Heart left ventricle (tissue), 16 donors: ENCODE results near the gene SLC23A2. TPM values are rescaled to one million over a fixed set of nuclear protein-coding genes. Genes with fewer than 3 reads are reported as not detected.

Experiments used
- ATAC-seq, 4 donors: fragments of 200-7000 bp; cut with Tn5 transposase; one replicate each; pipeline ENCODE4 v1.9.1; 2020 to 2022; ENCODE audit warnings: moderate library complexity in 4 of 4, mild to moderate bottlenecking in 3 of 4, moderate number of reproducible peaks in 1 of 4
- DNase-seq, 5 donors: peaks; one replicate each; pipeline ENCODE4 v3.0.0-alpha.2; 2020
- H3K27ac ChIP-seq, 12 donors: fragments of 200-600 bp; sonication (generic) in 4 of 12; one replicate each; pipeline versions ENCODE4 v1.5.0 to v1.8.0; 2016 to 2022; ENCODE audit warnings: mild to moderate bottlenecking in 2 of 12
- H3K27me3 ChIP-seq, 9 donors: fragments of 200-600 bp; sonication (generic) in 2 of 9; one replicate each; pipeline versions ENCODE4 v1.5.1 to v1.8.0; 2016 to 2022; ENCODE audit warnings: mild to moderate bottlenecking in 3 of 9
- H3K36me3 ChIP-seq, 9 donors: fragments of 200-600 bp; sonication (generic) in 2 of 9; one replicate each; pipeline versions ENCODE4 v1.5.0 to v1.8.0; 2018 to 2022; ENCODE audit warnings: mild to moderate bottlenecking in 2 of 9
- H3K4me1 ChIP-seq, 12 donors: fragments of 200-600 bp; sonication (generic) in 4 of 12; one replicate each; pipeline versions ENCODE4 v1.5.0 to v1.8.0; 2016 to 2022; ENCODE audit warnings: mild to moderate bottlenecking in 3 of 12
- H3K4me3 ChIP-seq, 12 donors: fragments of 200-600 bp; sonication (generic) in 4 of 12; one replicate each; pipeline versions ENCODE4 v1.5.0 to v1.8.0; 2017 to 2022; ENCODE audit warnings: mild to moderate bottlenecking in 9 of 12, moderate library complexity in 4 of 12
- H3K9me3 ChIP-seq, 12 donors: fragments of 200-600 bp; sonication (generic) in 4 of 12; one replicate each; pipeline versions ENCODE4 v1.5.0 to v1.8.0; 2016 to 2022; ENCODE audit warnings: mild to moderate bottlenecking in 1 of 12
- POLR2A ChIP-seq, 2 donors: fragments of 450-650 bp; IDR thresholded peaks; one replicate each; pipeline ENCODE4 v1.6.1; 2017; ENCODE audit warnings: antibody characterized with exemption in 2 of 2, mild to moderate bottlenecking in 2 of 2, moderate library complexity in 2 of 2
- WGBS, 4 donors: extraction: QIAGEN DNeasy Blood & Tissue Kit in 2 of 4; methylation state at CpG; one replicate each; pipeline versions ENCODE4 v1.1.5 to v1.1.7; 2013 to 2018; 5-methylcytosine and 5-hydroxymethylcytosine counted together
- intact Hi-C, 10 donors: fragments of 100-400 bp; cut with DNase I; formaldehyde crosslinking; loops; one replicate each; pipeline versions ENCODE4 v1.11.1 to v1.14.2; 2022
- polyA plus RNA-seq, 2 donors: library from polyadenylated mRNA; stranded (reverse); fragments of 200-250 nt; gene quantifications; one replicate each; pipeline ENCODE4 v1.2.3, GENCODE V29; 2013
- total RNA-seq, 9 donors: library from RNA; depleted of rRNA in 2 of 9; stranded (reverse); fragments of >200 nt in 2 of 9; fragmentation: NEBNext Ultra II Directional in 3 of 9; extraction: Animal tissue kit (Norgen Biotek cat#: 25700) in 3 of 9; gene quantifications; one replicate each; pipeline versions ENCODE4 v1.1.0 to v1.2.4, GENCODE V29; 2016 to 2023
- TF ChIP-seq, protein P1 (sequence below), 12 donors: fragments of 200-600 bp; sonication (generic) in 4 of 12; IDR thresholded peaks; one replicate each; pipeline versions ENCODE4 v1.5.0 to v1.8.0; 2018 to 2022; ENCODE audit warnings: antibody characterized with exemption in 12 of 12, mild to moderate bottlenecking in 5 of 12
- donor health status: ischemic (EF 13 %, LVEDD 7.1; RV severe dilation, severe dysfunction).
- donor health status: healthy with polysubstance abuse.
- donor health status: DM: no; HTN: yes; CAD: no.
- donor health status: DM: no; HTN: no; CAD: no.
- donor health status: ischemic (EF 25% LVEDD 6.9; RV normal size, moderate dysfunction).
- donor health status: ischemic (EF 25% LVEDD 5.7; RV mildly dilated, moderate dysfunction).
- donor health status: healthy.
- donor health status: DM: yes; HTN: yes; CAD: no.
- donor health status: ischemic (EF 35%, LVEDD 5.7; RV mildly dilated, moderate dysfunction).
- donor health status: nonischemic (EF 11% LVEDD 7.7; RV severe dilation, severe dysfunction).
- donor health status: DM: yes; HTN: yes; CAD: no.
- donor health status: PGD.
- donor health status: ischemic (EF 29% LVEDD 5.4; RV normal size, mild dysfunction).
- donor health status: nonischemic (EF 23%, LVEDD 6.1; RV moderate dilation, normal function).

SLC23A2 gene
- total and polyA plus RNA-seq, 11 donors: 3.0 to 18.7 (median 8.1) TPM

DNA sequence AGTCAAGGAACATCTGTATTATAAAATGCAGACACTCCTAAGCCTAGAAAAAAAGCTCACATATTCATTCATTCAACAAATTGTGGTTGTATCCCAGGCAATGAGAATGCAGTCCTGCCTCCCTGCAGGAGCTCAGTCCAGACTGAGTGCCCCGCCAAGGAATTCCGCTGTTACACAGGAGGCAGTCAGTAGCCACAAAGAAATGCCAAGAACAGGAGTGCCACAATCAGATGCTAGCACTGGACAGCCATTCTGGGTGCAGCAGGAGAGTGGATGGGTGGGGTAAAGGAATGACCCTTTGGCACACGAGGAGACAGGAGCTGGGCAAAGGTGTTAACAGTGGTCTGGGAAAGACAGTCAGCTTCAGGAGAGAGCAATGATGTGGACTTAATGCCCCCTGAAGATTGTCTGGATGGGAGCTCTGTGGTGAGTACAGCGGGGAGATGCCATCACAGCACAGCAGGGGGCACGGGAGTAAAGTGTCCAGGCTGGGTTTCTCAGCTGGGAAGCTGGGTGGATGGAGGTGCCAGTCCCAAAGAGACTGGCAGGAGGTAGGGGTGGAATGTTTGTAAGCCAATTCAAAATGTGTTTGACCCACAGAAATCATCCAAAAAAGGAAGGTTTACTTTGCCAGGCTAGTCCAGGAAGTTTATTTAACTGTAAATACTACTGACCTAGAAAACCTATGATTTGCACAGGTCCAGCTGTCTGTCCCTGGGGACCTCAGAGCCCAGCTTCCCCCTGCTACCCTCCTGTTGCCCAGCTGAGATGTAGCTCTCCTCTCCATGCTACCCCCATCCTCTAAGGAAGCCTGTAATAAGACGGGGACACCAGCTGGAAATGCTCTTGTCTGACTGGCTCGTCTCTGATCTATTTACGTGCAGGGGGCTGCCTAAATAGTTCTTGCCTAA, 84.1 kb downstream of the SLC23A2 start:
- Histone ChIP-seq H3K27me3 (no peaks in the 10 kb centered on the region), H3K27ac (no peak overlapping the region), H3K9me3 (no peaks in the 10 kb centered on the region), H3K36me3 (peaks cover 0 to 6% (median 0%) of the 10 kb centered on the region in 9 donors), H3K4me1 (peaks cover 0 to 20% (median 7%) of the 10 kb centered on the region in 12 donors), H3K4me3 (no peak overlapping the region)
- intact Hi-C loops: no loop called here
- WGBS, 4 donors: 61 to 73% (median 68%) methylated on average over 8 of the region's 8 CpGs
- TF ChIP-seq POLR2A (IDR thresholded peaks at IDR 0.05): no peak
- TF ChIP-seq, protein P1, sequence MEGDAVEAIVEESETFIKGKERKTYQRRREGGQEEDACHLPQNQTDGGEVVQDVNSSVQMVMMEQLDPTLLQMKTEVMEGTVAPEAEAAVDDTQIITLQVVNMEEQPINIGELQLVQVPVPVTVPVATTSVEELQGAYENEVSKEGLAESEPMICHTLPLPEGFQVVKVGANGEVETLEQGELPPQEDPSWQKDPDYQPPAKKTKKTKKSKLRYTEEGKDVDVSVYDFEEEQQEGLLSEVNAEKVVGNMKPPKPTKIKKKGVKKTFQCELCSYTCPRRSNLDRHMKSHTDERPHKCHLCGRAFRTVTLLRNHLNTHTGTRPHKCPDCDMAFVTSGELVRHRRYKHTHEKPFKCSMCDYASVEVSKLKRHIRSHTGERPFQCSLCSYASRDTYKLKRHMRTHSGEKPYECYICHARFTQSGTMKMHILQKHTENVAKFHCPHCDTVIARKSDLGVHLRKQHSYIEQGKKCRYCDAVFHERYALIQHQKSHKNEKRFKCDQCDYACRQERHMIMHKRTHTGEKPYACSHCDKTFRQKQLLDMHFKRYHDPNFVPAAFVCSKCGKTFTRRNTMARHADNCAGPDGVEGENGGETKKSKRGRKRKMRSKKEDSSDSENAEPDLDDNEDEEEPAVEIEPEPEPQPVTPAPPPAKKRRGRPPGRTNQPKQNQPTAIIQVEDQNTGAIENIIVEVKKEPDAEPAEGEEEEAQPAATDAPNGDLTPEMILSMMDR (IDR thresholded peaks at IDR 0.05): no peak
- ATAC-seq: peak in 2 of 4 donors; percentile 28 to 68
- DNase-seq: no peak

GRCh38 chr20:4913147-4913546, 88.2 kb downstream of the SLC23A2 start:
- no peaks in the 10 kb centered on the region for H3K27me3 ChIP-seq
- no peak for ATAC-seq
- DNase-seq: no peak
- H3K9me3 ChIP-seq: peaks cover 0 to under 1% (median 0%) of the 10 kb centered on the region in 12 donors
- intact Hi-C loops: no loop called here
- H3K36me3 ChIP-seq: peaks cover 0 to 11% (median 0%) of the 10 kb centered on the region in 9 donors
- 94 to 98% (median 97%) methylated on average over 7 of the region's 7 CpGs for WGBS, 4 donors
- no peak overlapping the region for H3K4me3 ChIP-seq
- TF ChIP-seq POLR2A (IDR thresholded peaks at IDR 0.05): no peak
- TF ChIP-seq, protein P1 (IDR thresholded peaks at IDR 0.05): no peak
- H3K4me1 ChIP-seq: peaks cover 0 to 15% (median 5%) of the 10 kb centered on the region in 12 donors
- no peak overlapping the region for H3K27ac ChIP-seq

DNA sequence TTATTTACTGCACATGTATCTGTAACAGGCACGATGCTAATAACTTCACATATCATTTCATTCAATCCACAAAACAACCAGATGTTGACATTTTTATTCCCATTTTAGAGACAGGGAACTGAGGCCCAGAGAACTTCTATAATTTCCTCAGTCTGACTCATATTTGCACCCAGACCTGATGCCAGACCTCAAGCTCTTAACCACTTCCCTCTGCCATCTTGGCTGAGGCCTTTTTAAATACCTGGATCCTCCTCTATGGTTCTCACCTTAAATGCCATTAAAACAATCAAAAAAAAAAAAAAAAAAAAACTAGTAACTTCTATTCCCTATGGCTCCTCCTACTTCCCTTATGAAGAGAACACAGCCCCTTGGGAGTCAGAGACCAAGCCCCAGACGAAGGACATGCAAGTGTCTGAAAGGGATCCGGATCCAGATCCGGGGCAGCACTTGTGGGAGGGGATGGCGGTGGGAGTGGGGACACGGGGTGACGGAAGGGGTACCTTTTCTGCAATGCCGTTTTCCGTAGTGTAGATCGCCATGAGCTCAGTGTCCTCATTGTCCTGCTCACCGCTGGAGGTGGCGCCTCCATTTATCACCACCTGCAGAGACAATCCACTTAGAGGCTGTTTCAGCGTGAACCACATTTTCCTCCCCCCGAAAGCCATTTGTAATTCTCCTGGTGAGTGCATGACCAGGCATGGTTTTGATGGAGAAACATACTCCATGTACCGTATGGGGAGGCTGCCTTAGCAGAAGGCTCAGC, 88.7 kb downstream of the SLC23A2 start:
- DNase-seq: no peak
- peaks cover 0 to 6% (median 0%) of the 10 kb centered on the region in 12 donors for H3K9me3 ChIP-seq
- WGBS, 4 donors: 88 to 94% (median 92%) methylated on average over 15 of the region's 15 CpGs
- H3K4me1 ChIP-seq: peaks cover 0 to 9% (median 3%) of the 10 kb centered on the region in 12 donors
- peaks cover 0 to 11% (median 0%) of the 10 kb centered on the region in 9 donors for H3K36me3 ChIP-seq
- H3K27me3 ChIP-seq: no peaks in the 10 kb centered on the region
- no peak for TF ChIP-seq POLR2A (IDR thresholded peaks at IDR 0.05)
- TF ChIP-seq, protein P1 (IDR thresholded peaks at IDR 0.05): no peak
- intact Hi-C loops: no loop called here
- ATAC-seq: no peak
- H3K27ac ChIP-seq: no peak overlapping the region
- no peak overlapping the region for H3K4me3 ChIP-seq

GRCh38 chr20:4910951-4911350, 90.4 kb downstream of the SLC23A2 start:
- Histone ChIP-seq H3K4me3 (no peak overlapping the region), H3K27ac (no peak overlapping the region), H3K9me3 (peaks cover 0 to 8% (median 0%) of the 10 kb centered on the region in 12 donors), H3K27me3 (no peaks in the 10 kb centered on the region), H3K4me1 (no peaks in the 10 kb centered on the region), H3K36me3 (peaks cover 0 to 11% (median 0%) of the 10 kb centered on the region in 9 donors)
- WGBS, 4 donors: 90 to 96% (median 91%) methylated on average over 5 of the region's 5 CpGs
- DNase-seq (no peak), ATAC-seq (no peak)
- TF ChIP-seq, protein P1 (IDR thresholded peaks at IDR 0.05): no peak
- no peak for TF ChIP-seq POLR2A (IDR thresholded peaks at IDR 0.05)
- intact Hi-C loops: no loop called here
